Measurements from ENCODE around the gene SMOC2. TPM values are rescaled to one million over a fixed set of nuclear protein-coding genes. Genes with fewer than 3 reads are reported as not detected.

Gene SMOC2
- polyA plus RNA-seq, 1 donor from 2014 or later = 0.50 TPM

- Histone ChIP-seq H4K20me1 (ENCODE audit: insufficient read depth) (no peaks in the 10 kb centered on the region), H3K36me3 (ENCODE audit: insufficient read depth, low read length) (no peaks in the 10 kb centered on the region), H3F3A (ENCODE audit: insufficient read depth, low read length, poor library complexity, severe bottlenecking) (no peaks in the 10 kb centered on the region), H3K27ac (ENCODE audit: low read length) (no peak overlapping the region), H3K9ac (ENCODE audit: low read length) (no peak overlapping the region), H2AFZ (ENCODE audit: low read depth, low read length) (no peak overlapping the region), H3K9me3 (ENCODE audit: low read length) (no peaks in the 10 kb centered on the region), H3K4me2 (ENCODE audit: low read length) (no peak overlapping the region), H3K9me2 (ENCODE audit: insufficient read depth, low read length) (no peaks in the 10 kb centered on the region), H3K27me3 (ENCODE audit: insufficient read depth, low read depth, low read length) (no peaks in the 10 kb centered on the region), H3K4me3 (ENCODE audit: low read length) (no peak overlapping the region), H3K79me2 (replicated peaks; ENCODE audit: insufficient read depth, low read length) (no peaks in the 10 kb centered on the region)
- TF ChIP-seq POLR2AphosphoS5 (IDR thresholded peaks at IDR 0.05) (no peak), REST (IDR thresholded peaks at IDR 0.05; ENCODE audit: borderline replicate concordance) (no peak), MXI1 (conservative IDR thresholded peaks at IDR 0.05; ENCODE audit: poor library complexity, severe bottlenecking) (no peak), EZH2 (IDR thresholded peaks at IDR 0.05; ENCODE audit: borderline replicate concordance, insufficient read depth, low read length, poor library complexity, severe bottlenecking) (no peak), EP300 (conservative IDR thresholded peaks at IDR 0.05; ENCODE audit: poor library complexity, severe bottlenecking) (no peak), TAF1 (IDR thresholded peaks at IDR 0.05; ENCODE audit: low read depth) (no peak), RAD21 (conservative IDR thresholded peaks at IDR 0.05) (no peak), SMC3 (conservative IDR thresholded peaks at IDR 0.05; ENCODE audit: poor library complexity) (no peak), CTCF (IDR thresholded peaks at IDR 0.05; ENCODE audit: poor library complexity, severe bottlenecking) (no peak)
These were observed 23.8 kb upstream of the SMOC2 start for GRCh38 chr6:168417191-168417590.

DNA sequence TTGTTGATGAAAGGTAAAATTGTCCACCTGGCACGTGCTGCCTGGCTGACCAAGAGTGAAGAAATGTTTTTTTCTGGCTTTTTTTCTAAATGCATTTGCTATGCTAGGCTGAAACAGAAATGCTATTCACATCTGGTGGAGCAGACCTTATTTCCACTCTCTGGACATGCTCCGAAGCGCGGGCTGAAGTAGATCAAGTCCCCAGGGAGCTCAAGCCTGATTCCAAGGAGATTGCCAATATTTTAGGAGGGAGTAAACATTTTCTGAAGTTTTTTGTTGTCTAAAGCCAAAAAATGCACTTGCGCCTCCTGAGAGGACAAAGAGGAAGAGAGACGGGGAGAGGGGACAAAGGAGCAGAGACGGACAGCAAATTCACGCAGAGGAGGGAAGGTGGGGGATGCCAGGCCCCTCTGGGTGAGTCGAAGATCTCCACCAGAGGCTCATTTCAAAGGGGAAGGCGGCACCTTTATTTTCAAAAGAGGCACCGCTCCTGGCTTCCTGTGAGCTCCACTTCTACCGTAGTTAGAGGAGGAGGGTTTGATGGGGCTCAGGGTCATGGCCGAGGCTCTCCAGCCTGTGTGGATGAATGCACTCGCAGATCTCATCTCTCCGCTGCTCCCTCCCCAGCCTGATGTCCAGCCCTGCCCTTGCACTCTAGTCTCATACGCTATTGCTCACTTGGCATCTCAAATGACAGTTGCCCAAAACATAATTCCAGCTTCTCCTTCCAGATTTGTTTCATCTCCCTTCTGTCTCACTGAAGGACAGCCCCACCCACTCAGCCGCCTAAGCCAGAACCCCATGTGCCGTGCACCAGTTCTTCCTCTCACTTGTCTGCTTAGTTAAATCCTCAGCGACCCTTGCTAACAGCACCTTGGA is 23.1 kb upstream of the SMOC2 start:
- Histone ChIP-seq H3K4me3 (ENCODE audit: low read length) (no peak overlapping the region), H3K9ac (ENCODE audit: low read length) (no peak overlapping the region), H2AFZ (ENCODE audit: low read depth, low read length) (no peak overlapping the region), H3K9me2 (ENCODE audit: insufficient read depth, low read length) (no peaks in the 10 kb centered on the region), H3K9me3 (ENCODE audit: low read length) (no peaks in the 10 kb centered on the region), H4K20me1 (ENCODE audit: insufficient read depth) (no peaks in the 10 kb centered on the region), H3K36me3 (ENCODE audit: insufficient read depth, low read length) (no peaks in the 10 kb centered on the region), H3K79me2 (replicated peaks; ENCODE audit: insufficient read depth, low read length) (no peaks in the 10 kb centered on the region), H3K27ac (ENCODE audit: low read length) (no peak overlapping the region), H3F3A (ENCODE audit: insufficient read depth, low read length, poor library complexity, severe bottlenecking) (no peaks in the 10 kb centered on the region), H3K27me3 (ENCODE audit: insufficient read depth, low read depth, low read length) (no peaks in the 10 kb centered on the region), H3K4me2 (ENCODE audit: low read length) (no peak overlapping the region)
- TF ChIP-seq TAF1 (IDR thresholded peaks at IDR 0.05; ENCODE audit: low read depth) (no peak), EZH2 (IDR thresholded peaks at IDR 0.05; ENCODE audit: borderline replicate concordance, insufficient read depth, low read length, poor library complexity, severe bottlenecking) (no peak), SMC3 (conservative IDR thresholded peaks at IDR 0.05; ENCODE audit: poor library complexity) (no peak), MXI1 (conservative IDR thresholded peaks at IDR 0.05; ENCODE audit: poor library complexity, severe bottlenecking) (no peak), RAD21 (conservative IDR thresholded peaks at IDR 0.05) (no peak), CTCF (IDR thresholded peaks at IDR 0.05; ENCODE audit: poor library complexity, severe bottlenecking) (no peak), REST (IDR thresholded peaks at IDR 0.05; ENCODE audit: borderline replicate concordance) (no peak), POLR2AphosphoS5 (IDR thresholded peaks at IDR 0.05) (no peak), EP300 (conservative IDR thresholded peaks at IDR 0.05; ENCODE audit: poor library complexity, severe bottlenecking) (no peak)
